Heart left ventricle (tissue), 13 donors: ENCODE results near the gene CTBP1.

Experiments used
- CTCF ChIP-seq, 12 donors: fragments of 200-600 bp; sonication (generic) in 4 of 12; IDR thresholded peaks; one replicate each; pipeline versions ENCODE4 v1.5.0 to v1.8.0; 2018 to 2022; ENCODE audit warnings: antibody characterized with exemption in 12 of 12, mild to moderate bottlenecking in 5 of 12
- POLR2A ChIP-seq, 2 donors: fragments of 450-650 bp; IDR thresholded peaks; one replicate each; pipeline ENCODE4 v1.6.1; 2017; ENCODE audit warnings: antibody characterized with exemption in 2 of 2, mild to moderate bottlenecking in 2 of 2, moderate library complexity in 2 of 2
- donor health status: ischemic (EF 13 %, LVEDD 7.1; RV severe dilation, severe dysfunction).
- donor health status: DM: no; HTN: yes; CAD: no.
- donor health status: DM: no; HTN: no; CAD: no.
- donor health status: ischemic (EF 25% LVEDD 6.9; RV normal size, moderate dysfunction).
- donor health status: ischemic (EF 25% LVEDD 5.7; RV mildly dilated, moderate dysfunction).
- donor health status: ischemic (EF 35%, LVEDD 5.7; RV mildly dilated, moderate dysfunction).
- donor health status: nonischemic (EF 11% LVEDD 7.7; RV severe dilation, severe dysfunction).
- donor health status: DM: yes; HTN: yes; CAD: no.
- donor health status: PGD.
- donor health status: ischemic (EF 29% LVEDD 5.4; RV normal size, mild dysfunction).
- donor health status: nonischemic (EF 23%, LVEDD 6.1; RV moderate dilation, normal function).

GRCh38 chr4:1206299-1207156 lies 42.4 kb downstream of the CTBP1 start:
- no peak for TF ChIP-seq CTCF (IDR thresholded peaks at IDR 0.05)
- TF ChIP-seq POLR2A (IDR thresholded peaks at IDR 0.05): no peak
